Stomach (tissue), 4 donors: ENCODE measurements around the gene PI16.

Source experiments
- CTCF ChIP-seq, 7 experiments: fragments of 450-650 bp in 4 of 7; fragments of 200-600 bp in 3 of 7; sonication (generic) in 3 of 7; IDR thresholded peaks; one replicate each; pipeline ENCODE4 v1.5.1; 2016 to 2019; ENCODE audit warnings: antibody characterized with exemption in 7 of 7, control low read depth in 2 of 7, mild to moderate bottlenecking in 1 of 7
- POLR2A ChIP-seq, 4 donors: fragments of 450-650 bp; IDR thresholded peaks; one replicate each; pipeline ENCODE4 v1.6.1; 2016; ENCODE audit warnings: antibody characterized with exemption in 4 of 4, control low read depth in 2 of 4, mild to moderate bottlenecking in 1 of 4, moderate library complexity in 1 of 4
- POLR2AphosphoS5 ChIP-seq, 3 donors: sonication (generic); formaldehyde crosslinking; IDR thresholded peaks; one replicate each; pipeline ENCODE4 v1.6.1; 2016; ENCODE audit warnings: antibody characterized with exemption in 3 of 3

GRCh38 chr6:36929152-36929551 lies 25.4 kb upstream of the PI16 start:
- TF ChIP-seq CTCF (IDR thresholded peaks at IDR 0.05), result no peak
- no peak for TF ChIP-seq POLR2A (IDR thresholded peaks at IDR 0.05)
- TF ChIP-seq POLR2AphosphoS5 (IDR thresholded peaks at IDR 0.05), result no peak
